K562 (cell line): Measurements from ENCODE around the gene TRERF1.

ENCODE experiments used
- ATF7 ChIP-seq: fragments of 450-650 bp; IDR thresholded peaks from 2 replicates; pipeline ENCODE4 v1.7.1; 2014; ENCODE audit warnings: mild to moderate bottlenecking, moderate library complexity
- BMI1 ChIP-seq: fragments of 150-350 bp; IDR thresholded peaks from 2 replicates; pipeline ENCODE4 v1.6.1; 2014; ENCODE audit warnings: low read length
- CEBPB ChIP-seq: fragments of 450-650 bp; IDR thresholded peaks from 2 replicates; pipeline ENCODE4 v1.6.1; 2016; ENCODE audit warnings: missing genetic modification characterization, missing compliant biosample characterization
- CTCF ChIP-seq, 3 experiments: IDR thresholded peaks in 2 of 3; conservative IDR thresholded peaks in 1 of 3; 2 replicates each; pipeline ENCODE4 v1.5.1; 2011 to 2012; ENCODE audit warnings: low read length in 3 of 3, mild to moderate bottlenecking in 3 of 3, control low read depth in 2 of 3, improper control_type of control experiment in 1 of 3, inconsistent platforms in 1 of 3, low read depth in 1 of 3, mixed read lengths in 1 of 3, moderate library complexity in 1 of 3; ENCODE audit not compliant: insufficient read depth in 2 of 3
- IRF2 ChIP-seq: sonication (generic); formaldehyde crosslinking; IDR thresholded peaks from 2 replicates; pipeline ENCODE4 v1.8.1; 2022; ENCODE audit warnings: mild to moderate bottlenecking, missing genetic modification reagents
- MED1 ChIP-seq: sonication (generic); formaldehyde crosslinking; IDR thresholded peaks from 2 replicates; pipeline ENCODE4 v1.8.1; 2023; ENCODE audit warnings: missing genetic modification reagents, borderline replicate concordance
- POLR2AphosphoS5 ChIP-seq: IDR thresholded peaks from 2 replicates; pipeline ENCODE4 v1.6.1; 2011; ENCODE audit warnings: mild to moderate bottlenecking, low read depth, low read length, moderate library complexity; ENCODE audit not compliant: control insufficient read depth, insufficient read depth
- ZNF274 ChIP-seq: IDR thresholded peaks from 2 replicates; pipeline ENCODE4 v1.6.1; 2011; ENCODE audit warnings: low read depth, mild to moderate bottlenecking, low read length, moderate library complexity, borderline replicate concordance
- ZNF561 ChIP-seq: fragments of 450-650 bp; formaldehyde crosslinking; conservative IDR thresholded peaks from 2 replicates; pipeline ENCODE4 v1.4.0; 2020; ENCODE audit warnings: mild to moderate bottlenecking, moderate library complexity

DNA sequence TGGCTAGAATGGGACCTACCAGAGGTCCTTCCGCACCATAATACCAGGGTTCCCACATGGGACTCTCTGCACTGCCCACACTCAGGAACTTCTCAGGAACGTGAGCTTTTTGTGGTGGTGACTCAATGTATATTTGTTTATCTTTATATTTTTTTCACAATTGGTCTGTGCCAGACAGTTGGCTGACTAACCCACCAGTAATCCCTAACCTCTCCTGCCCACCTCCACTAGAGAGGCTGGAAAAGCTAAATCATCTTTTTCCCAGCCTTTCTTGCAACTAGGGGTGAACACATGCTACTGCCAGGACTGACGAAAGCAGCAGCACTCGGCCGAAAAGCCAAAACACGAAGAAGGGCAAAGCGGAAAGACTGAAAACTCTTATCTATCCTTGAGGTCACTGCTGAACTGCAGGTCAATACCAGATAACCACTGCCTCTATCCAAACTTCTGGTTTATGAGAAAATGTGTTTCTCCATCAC lies 112.9 kb downstream of the TRERF1 start:
- no peak for TF ChIP-seq CTCF (IDR thresholded peaks at IDR 0.05 in 2 of 3, conservative IDR thresholded peaks at IDR 0.05 in 1 of 3; ENCODE audit: insufficient read depth in 2 of 3, low read depth in 1 of 3, low read length in 3 of 3)
- no peak for TF ChIP-seq BMI1
- TF ChIP-seq CEBPB, result no peak
- TF ChIP-seq ATF7, result no peak
- no peak for TF ChIP-seq IRF2 (CRISPR knock-in tag)
- TF ChIP-seq MED1 (CRISPR knock-in tag), result no peak
- TF ChIP-seq ZNF274, result no peak
- no peak for TF ChIP-seq ZNF561
- no peak for TF ChIP-seq POLR2AphosphoS5
